Activated CD8-positive, alpha-beta memory T cell treated with anti-CD3 and anti-CD28 coated beads, Interleukin-2, amount 10 ng/mL, durations not matched to agents 7 days and 5 days (primary cell): ENCODE data around the gene KRTAP10-5. TPM values are rescaled to one million over a fixed set of nuclear protein-coding genes. Genes with fewer than 3 reads are reported as not detected.
"Not testable (repeated sequence)": the region's sequence is repeated elsewhere in the genome, so short reads cannot be mapped to it uniquely, and the experiment has no call there.

Source experiments
- ATAC-seq: fragments of 150-1000 bp; cut with Tn5 transposase; one replicate; pipeline ENCODE4 v1.10.0; 2021; ENCODE audit warnings: moderate library complexity
- CTCF ChIA-PET: fragments of 350-600 bp; sonication (Branson Sonifier 250); formaldehyde crosslinking; loops from one replicate; lab custom pipeline; 2021; ENCODE audit warnings: antibody characterized with exemption; lab: Charles Lee
- DNase-seq: peaks from one replicate; pipeline ENCODE4 v3.0.0-alpha.2; 2020
- H3K27ac Mint-ChIP-seq: one replicate; pipeline ENCODE4 v1.8.0; 2021; ENCODE audit warnings: mild to moderate bottlenecking, mixed read lengths
- H3K27me3 Mint-ChIP-seq: one replicate; pipeline ENCODE4 v1.8.0; 2021; ENCODE audit warnings: mixed read lengths
- H3K36me3 Mint-ChIP-seq: one replicate; pipeline ENCODE4 v1.8.0; 2021; ENCODE audit warnings: mild to moderate bottlenecking, mixed read lengths
- H3K4me1 Mint-ChIP-seq: one replicate; pipeline ENCODE4 v1.8.0; 2021; ENCODE audit warnings: mixed read lengths
- H3K4me3 Mint-ChIP-seq: one replicate; pipeline ENCODE4 v1.8.0; 2021; ENCODE audit warnings: mild to moderate bottlenecking, moderate library complexity, mixed read lengths
- H3K9me3 Mint-ChIP-seq: one replicate; pipeline ENCODE4 v1.8.0; 2022; ENCODE audit warnings: low read depth, mixed read lengths
- total RNA-seq, 2 experiments: library from RNA; stranded (reverse); gene quantifications; one replicate each; pipeline ENCODE4 v1.2.3, GENCODE V29; 2021

Gene KRTAP10-5
- total RNA-seq, 2 experiments from 2014 or later, result not detected

GRCh38 chr21:44603109-44603875 is 22.9 kb upstream of the KRTAP10-5 start:
- no peaks in the 10 kb centered on the region for H3K36me3 Mint-ChIP-seq
- H3K9me3 Mint-ChIP-seq, result no peaks in the 10 kb centered on the region
- H3K4me1 Mint-ChIP-seq, result no peaks in the 10 kb centered on the region
- DNase-seq (no peak), ATAC-seq (no peak)
- CTCF ChIA-PET, result no interaction called here
- no peak overlapping the region for H3K4me3 Mint-ChIP-seq
- H3K27me3 Mint-ChIP-seq, result peaks cover 26% of the 10 kb centered on the region
- no peak overlapping the region for H3K27ac Mint-ChIP-seq

GRCh38 chr21:44602463-44602850 is 22.1 kb upstream of the KRTAP10-5 start:
- ATAC-seq, result no peak
- no peaks in the 10 kb centered on the region for H3K9me3 Mint-ChIP-seq
- H3K4me1 Mint-ChIP-seq, result no peaks in the 10 kb centered on the region
- H3K4me3 Mint-ChIP-seq, result no peak overlapping the region
- no peaks in the 10 kb centered on the region for H3K36me3 Mint-ChIP-seq
- peaks cover 24% of the 10 kb centered on the region for H3K27me3 Mint-ChIP-seq
- H3K27ac Mint-ChIP-seq, result no peak overlapping the region
- DNase-seq, result no peak
- CTCF ChIA-PET, result no interaction called here

- CTCF ChIA-PET, result no interaction called here
- ATAC-seq, result no peak
- no peak overlapping the region for H3K4me3 Mint-ChIP-seq
- DNase-seq, result no peak
- peaks cover 27% of the 10 kb centered on the region for H3K27me3 Mint-ChIP-seq
- H3K4me1 Mint-ChIP-seq, result no peaks in the 10 kb centered on the region
- H3K27ac Mint-ChIP-seq, result no peak overlapping the region
- no peaks in the 10 kb centered on the region for H3K36me3 Mint-ChIP-seq
- no peaks in the 10 kb centered on the region for H3K9me3 Mint-ChIP-seq
Measured at GRCh38 chr21:44601596-44602462, 21.4 kb upstream of the KRTAP10-5 start.

- H3K36me3 Mint-ChIP-seq, CTCF ChIA-PET, H3K27ac Mint-ChIP-seq, DNase-seq, H3K9me3 Mint-ChIP-seq, H3K4me3 Mint-ChIP-seq, ATAC-seq, H3K4me1 Mint-ChIP-seq: not testable (repeated sequence)
- peaks cover 24% of the 10 kb centered on the region for H3K27me3 Mint-ChIP-seq
Measured at GRCh38 chr21:44601091-44601490, 20.7 kb upstream of the KRTAP10-5 start.

GRCh38 chr21:44600118-44600978 is 19.9 kb upstream of the KRTAP10-5 start, which contains the start of gene KRTAP10-7:
TSS of gene KRTAP10-7 (plus strand) at chr21:44600597. CDS start at chr21:44600622, 25 bp downstream.
- DNase-seq, H3K36me3 Mint-ChIP-seq, H3K27ac Mint-ChIP-seq, H3K9me3 Mint-ChIP-seq, ATAC-seq, H3K4me3 Mint-ChIP-seq, CTCF ChIA-PET, H3K4me1 Mint-ChIP-seq: not testable (repeated sequence)
- H3K27me3 Mint-ChIP-seq, result peaks cover 19% of the 10 kb centered on the region

GRCh38 chr21:44599264-44600029 is 19.0 kb upstream of the KRTAP10-5 start:
- no peak overlapping the region for H3K4me3 Mint-ChIP-seq
- H3K27ac Mint-ChIP-seq, result no peak overlapping the region
- peaks cover 10% of the 10 kb centered on the region for H3K27me3 Mint-ChIP-seq
- CTCF ChIA-PET, result no interaction called here
- no peak for DNase-seq
- no peaks in the 10 kb centered on the region for H3K9me3 Mint-ChIP-seq
- H3K4me1 Mint-ChIP-seq, result no peaks in the 10 kb centered on the region
- no peak for ATAC-seq
- H3K36me3 Mint-ChIP-seq, result no peaks in the 10 kb centered on the region

GRCh38 chr21:44598061-44598460 is 17.7 kb upstream of the KRTAP10-5 start:
- Mint-ChIP-seq H3K4me3 (no peak overlapping the region), H3K36me3 (no peaks in the 10 kb centered on the region), H3K27ac (no peak overlapping the region), H3K4me1 (no peaks in the 10 kb centered on the region), H3K27me3 (peaks cover 2% of the 10 kb centered on the region), H3K9me3 (no peaks in the 10 kb centered on the region)
- ATAC-seq (no peak), DNase-seq (no peak)
- CTCF ChIA-PET, result no interaction called here

GRCh38 chr21:44596068-44596725 is 15.8 kb upstream of the KRTAP10-5 start:
- peak; percentile 33 for DNase-seq
- H3K27ac Mint-ChIP-seq, result no peak overlapping the region
- ATAC-seq, result no peak
- no peaks in the 10 kb centered on the region for H3K36me3 Mint-ChIP-seq
- peaks cover 2% of the 10 kb centered on the region for H3K27me3 Mint-ChIP-seq
- no peak overlapping the region for H3K4me3 Mint-ChIP-seq
- CTCF ChIA-PET, result interaction anchor here (0.6 to 0.8 kb wide), 2 partner anchors 86 to 202 kb away, joined by 3 read pairs; partner anchors contain the start of gene KRTAP12-1
- no peaks in the 10 kb centered on the region for H3K9me3 Mint-ChIP-seq
- no peaks in the 10 kb centered on the region for H3K4me1 Mint-ChIP-seq

GRCh38 chr21:44595524-44595923 is 15.1 kb upstream of the KRTAP10-5 start:
- CTCF ChIA-PET, result interaction anchor here (0.6 kb wide), 1 partner anchor 202 kb away, joined by 3 read pairs; no protein-coding TSS in a partner anchor
- no peaks in the 10 kb centered on the region for H3K9me3 Mint-ChIP-seq
- ATAC-seq, result no peak

GRCh38 chr21:44594406-44594916 is 14.1 kb upstream of the KRTAP10-5 start:
- Mint-ChIP-seq H3K27me3 (peaks cover 2% of the 10 kb centered on the region), H3K9me3 (no peaks in the 10 kb centered on the region), H3K4me3 (no peak overlapping the region), H3K4me1 (no peaks in the 10 kb centered on the region), H3K36me3 (no peaks in the 10 kb centered on the region), H3K27ac (no peak overlapping the region)
- peak; percentile 9 for DNase-seq
- no peak for ATAC-seq
- CTCF ChIA-PET, result no interaction called here

More at GRCh38 chr21:44595524-44595923, 15.1 kb upstream of the KRTAP10-5 start:
- H3K36me3 Mint-ChIP-seq, result no peaks in the 10 kb centered on the region
- DNase-seq, result peak; percentile 29
- no peaks in the 10 kb centered on the region for H3K4me1 Mint-ChIP-seq
- peaks cover 2% of the 10 kb centered on the region for H3K27me3 Mint-ChIP-seq
- no peak overlapping the region for H3K4me3 Mint-ChIP-seq
- H3K27ac Mint-ChIP-seq, result no peak overlapping the region

GRCh38 chr21:44593598-44594405 is 13.4 kb upstream of the KRTAP10-5 start:
- ATAC-seq (no peak), DNase-seq (peak; percentile 34)
- Mint-ChIP-seq H3K4me3 (no peak overlapping the region), H3K36me3 (no peaks in the 10 kb centered on the region), H3K27me3 (peaks cover 2% of the 10 kb centered on the region), H3K27ac (no peak overlapping the region), H3K4me1 (no peaks in the 10 kb centered on the region), H3K9me3 (no peaks in the 10 kb centered on the region)
- CTCF ChIA-PET, result no interaction called here
